H1 (cell line): ENCODE data around the gene RRBP1. TPM values are rescaled to one million over a fixed set of nuclear protein-coding genes. Genes with fewer than 3 reads are reported as not detected.

ENCODE experiments used
- CBX5 ChIP-seq: fragments of 300-800, 300-1000 bp; sonication (generic); IDR thresholded peaks from 2 replicates; pipeline ENCODE4 v1.7.1; 2016; ENCODE audit warnings: antibody characterized with exemption, low read length, low read depth
- CHD7 ChIP-seq: fragments of 300-600 bp; sonication (generic); IDR thresholded peaks from 2 replicates; pipeline ENCODE4 v1.7.1; 2012; ENCODE audit warnings: low read length, moderate library complexity, mild to moderate bottlenecking, inconsistent platforms; ENCODE audit not compliant: insufficient replicate concordance
- CTBP2 ChIP-seq: IDR thresholded peaks from 2 replicates; pipeline ENCODE4 v1.7.0; 2011; ENCODE audit warnings: borderline replicate concordance, mild to moderate bottlenecking, moderate library complexity, mixed read lengths, low read length; ENCODE audit not compliant: insufficient read depth, insufficient read length
- RBBP5 ChIP-seq: IDR thresholded peaks from 2 replicates; pipeline ENCODE4 v1.7.1; 2012; ENCODE audit warnings: low read depth, mild to moderate bottlenecking, inconsistent platforms, low read length, moderate library complexity, borderline replicate concordance
- polyA plus RNA-seq, 7 experiments: library from polyadenylated mRNA; depleted of rRNA in 3 of 7; stranded (reverse) in 5 of 7; unstranded in 2 of 7; fragments of >200 nt in 5 of 7; fragments of 200-250 nt in 2 of 7; gene quantifications; 1 replicate in 5 of 7; 2 replicates in 1 of 7; 4 replicates in 1 of 7; pipeline versions ENCODE4 v1.2.1 to v1.2.3, GENCODE V29; 2011 to 2013; ENCODE audit warnings: missing spikeins in 2 of 7, mixed read lengths in 2 of 7
- total RNA-seq: library from RNA; stranded (reverse); fragmentation: NEBNext Ultra II Directional; extraction: Animal tissue kit (Norgen Biotek cat#: 25700); gene quantifications from 2 replicates; pipeline ENCODE4 v1.2.1, GENCODE V29; 2021

The RRBP1 gene
- total and polyA plus RNA-seq, 2 of the 8 experiments (the other 6 are each of a cell fraction or from before 2014, with no cell fraction given) = 15.9 to 157 TPM

- TF ChIP-seq CHD7 = no peak
- no peak for TF ChIP-seq RBBP5
- no peak for TF ChIP-seq CTBP2
- TF ChIP-seq CBX5 = no peak
Measured at GRCh38 chr20:17638835-17639407, 43.1 kb downstream of the RRBP1 start (continued).
